ENCODE data around the gene ATRAID.
A peak's percentile ranks its signal among the peaks of the same experiment; 100 is the strongest.

Gene ATRAID

DNA sequence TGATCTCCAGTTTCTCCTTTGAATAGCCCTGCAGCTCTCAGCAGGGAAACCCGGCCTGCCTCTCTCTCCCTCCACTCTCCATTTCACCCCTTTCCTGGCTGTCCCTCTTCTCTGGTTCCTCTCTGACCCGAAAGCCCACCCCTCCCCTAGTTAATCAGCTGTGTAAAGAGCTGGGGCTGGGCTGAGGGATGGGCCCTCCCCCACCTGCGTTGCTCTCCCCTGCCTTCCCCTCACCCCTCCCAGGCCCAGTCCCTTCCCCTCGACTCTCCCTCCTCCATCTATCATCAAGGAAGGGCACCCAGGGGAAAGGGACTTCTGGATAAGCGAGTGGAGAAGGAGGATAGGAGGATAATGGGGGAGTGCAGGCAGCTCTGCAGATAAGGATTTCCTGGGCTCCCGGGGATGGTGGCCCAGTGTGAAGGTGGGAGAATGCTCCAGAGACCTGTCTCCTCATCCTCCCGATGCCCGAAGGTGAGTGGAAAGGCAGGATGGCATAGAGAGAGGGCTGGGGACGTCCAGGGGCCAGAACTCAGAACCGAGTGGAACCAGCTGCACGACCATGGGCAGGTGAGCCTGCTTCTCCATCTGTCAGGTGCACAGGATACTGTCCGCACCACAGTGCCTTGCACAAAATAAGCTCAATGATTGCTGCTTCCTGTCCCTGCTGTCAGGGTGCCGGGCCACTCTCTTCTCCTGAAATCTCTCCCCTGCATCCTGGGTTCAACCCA is 39.0 kb downstream of the ATRAID start:
- no peak for DNase-seq (ENCODE audit: low read depth)

DNA sequence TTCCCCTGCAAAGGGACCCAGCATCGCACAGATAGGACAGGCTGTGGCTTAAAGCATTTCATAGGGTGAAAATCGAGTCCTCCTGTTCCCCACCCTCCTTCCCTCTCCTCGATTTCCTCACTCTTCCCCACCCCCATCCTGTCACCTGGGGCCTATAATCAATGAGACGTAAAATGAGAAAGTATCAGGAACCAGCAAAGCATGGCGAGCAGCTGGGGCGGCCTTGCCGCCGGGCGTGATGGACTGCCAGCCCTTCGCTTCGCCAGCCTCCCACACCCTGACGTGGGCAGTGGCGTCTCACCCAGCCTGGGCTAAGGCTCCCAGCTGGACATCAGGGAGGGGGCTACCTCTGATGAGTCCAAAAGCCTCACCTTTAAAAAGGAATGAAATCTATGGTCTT is 39.9 kb downstream of the ATRAID start:
- no peak for DNase-seq (ENCODE audit: low read depth)

DNA sequence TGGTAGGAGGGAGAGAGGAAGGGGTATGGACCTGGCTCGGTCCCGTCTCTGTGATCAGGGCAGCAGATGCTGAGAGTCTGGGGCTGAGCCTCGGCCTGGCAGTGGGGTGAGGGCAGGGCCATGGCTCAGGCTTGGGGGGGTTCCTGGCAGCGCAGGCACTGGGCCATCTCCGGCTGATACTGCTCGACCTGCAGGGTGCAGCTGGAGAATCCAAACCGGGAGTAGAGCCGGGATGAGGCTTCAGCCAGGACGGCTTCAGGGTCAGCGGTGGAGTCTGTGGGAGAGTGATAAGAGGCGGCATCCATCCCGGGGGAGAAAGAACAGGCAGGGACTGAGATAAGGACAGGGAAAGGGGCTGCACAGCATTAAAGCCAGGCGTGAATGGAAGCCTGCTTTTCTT is 43.3 kb downstream of the ATRAID start:
- DNase-seq (ENCODE audit: low read depth): no peak

DNA sequence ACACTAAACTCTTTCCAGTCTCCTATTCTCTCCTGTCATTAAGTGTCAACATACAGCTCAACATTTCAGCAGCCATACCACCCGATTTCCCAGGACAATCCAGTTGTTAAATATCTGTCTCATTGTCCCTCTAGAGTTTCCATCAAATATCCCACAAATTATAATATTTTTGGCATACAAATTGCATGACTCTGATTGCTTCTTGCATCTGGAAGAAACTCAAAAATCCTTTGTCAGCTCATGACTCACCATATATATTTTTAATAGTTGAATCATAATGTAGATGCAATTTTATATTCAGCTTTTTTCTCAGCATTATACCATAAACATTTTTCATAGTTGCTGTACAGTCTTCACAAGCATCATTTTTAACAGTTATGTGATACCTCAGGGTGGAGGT is 43.8 kb downstream of the ATRAID start:
- no peak for DNase-seq (ENCODE audit: low read depth)

DNA sequence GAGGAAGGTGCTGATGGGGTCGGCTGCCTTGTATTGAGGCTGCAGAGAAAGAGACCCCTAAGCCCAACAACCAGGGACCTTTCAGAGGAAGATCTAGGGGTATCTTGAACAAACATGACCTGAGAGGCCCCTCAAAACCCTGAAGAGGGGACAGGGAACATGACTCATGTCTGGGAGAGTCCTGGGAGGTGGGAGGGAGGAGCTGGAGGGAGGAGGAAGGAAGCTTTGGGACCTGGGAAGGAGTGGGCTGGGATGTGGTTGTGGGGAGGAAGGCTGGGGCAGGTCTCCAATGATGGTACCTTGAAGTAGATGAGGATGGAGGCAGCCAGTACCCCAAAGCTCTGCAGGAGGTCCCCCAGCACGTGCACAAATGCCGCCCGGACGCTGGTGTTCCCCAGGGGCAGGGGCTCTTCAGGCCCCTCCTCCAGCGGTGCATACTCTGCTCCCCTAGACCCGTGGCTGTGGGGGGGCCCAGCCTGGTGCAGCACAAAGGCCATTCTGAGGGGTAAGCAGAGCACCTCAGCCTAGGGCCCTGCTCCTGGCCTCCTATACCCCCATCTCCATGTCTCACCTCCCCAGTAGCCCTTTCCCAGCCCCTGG is 45.1 kb downstream of the ATRAID start:
- DNase-seq (ENCODE audit: low read depth): no peak

DNA sequence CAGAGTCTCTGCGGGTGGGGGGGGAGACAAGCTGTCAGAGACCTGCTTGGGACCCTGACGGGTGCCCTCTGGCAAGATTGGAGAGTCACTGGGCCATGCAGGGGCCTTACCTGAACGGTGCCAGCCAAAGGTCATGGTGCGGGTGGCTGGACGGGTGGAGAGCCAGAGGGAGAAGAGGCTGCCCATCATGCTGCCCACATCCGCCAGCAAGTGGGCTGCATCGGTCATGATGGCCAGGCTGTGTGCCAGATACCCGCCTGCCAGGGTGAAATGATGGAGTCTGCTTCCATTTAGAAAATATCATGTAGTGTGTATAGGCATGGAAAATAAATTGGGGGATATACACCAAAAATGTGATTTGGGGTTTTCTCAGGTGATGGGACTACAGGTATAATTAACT is 46.2 kb downstream of the ATRAID start:
- no peak for DNase-seq (ENCODE audit: low read depth)

DNA sequence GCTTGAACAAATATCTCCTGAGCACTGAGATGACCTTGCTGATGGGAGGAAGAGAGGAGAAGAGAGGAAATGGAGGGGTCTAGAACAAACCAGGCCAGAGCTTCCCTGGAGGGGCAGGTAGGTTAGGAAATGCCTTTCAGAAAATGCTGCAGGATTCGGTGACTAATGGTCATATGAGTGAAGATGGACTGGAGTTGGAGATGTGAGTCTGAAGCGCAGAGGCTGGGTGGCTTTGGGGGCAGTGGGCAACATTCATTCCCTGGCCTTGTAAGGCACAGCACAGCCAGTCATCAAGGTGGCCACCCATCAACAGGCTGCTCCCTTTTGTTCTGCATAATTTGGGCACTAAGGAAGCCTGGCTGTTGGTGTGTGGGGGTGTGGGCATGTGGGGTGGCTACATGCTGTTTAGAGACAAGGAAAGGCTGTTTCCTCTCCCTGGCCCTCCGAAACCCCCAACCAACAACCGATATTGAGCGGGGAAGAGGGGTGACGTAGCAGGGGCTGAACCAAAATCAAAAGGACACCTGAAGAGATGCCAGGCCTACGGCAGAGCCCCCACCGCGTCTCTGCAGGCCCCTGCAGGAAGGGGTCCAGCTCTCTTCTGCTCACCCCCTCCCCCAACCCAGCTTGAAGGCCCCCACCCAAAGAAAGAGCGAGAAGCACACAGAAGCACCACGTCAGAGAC is 49.5 kb downstream of the ATRAID start:
- no peak for DNase-seq (ENCODE audit: low read depth)

DNA sequence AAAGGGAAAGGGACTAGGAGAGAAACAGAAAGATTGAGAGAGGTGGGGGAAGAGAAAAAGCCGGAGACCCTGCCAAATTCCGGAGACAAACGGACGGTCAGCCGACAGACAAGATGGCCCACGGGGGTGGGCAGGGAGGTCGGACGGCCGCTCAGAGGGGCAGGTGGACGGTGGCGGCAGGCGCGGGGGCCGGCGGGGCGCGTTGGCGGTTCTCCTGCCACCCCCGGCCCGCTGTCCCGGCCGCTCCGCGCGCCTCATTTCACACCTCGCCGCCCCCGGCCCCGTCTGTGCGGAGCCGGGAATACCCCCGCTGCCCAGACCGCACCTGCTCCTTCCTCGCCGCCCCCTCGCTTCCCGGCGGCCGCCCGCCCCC is 50.1 kb downstream of the ATRAID start:
- no peak for DNase-seq (ENCODE audit: low read depth)

DNA sequence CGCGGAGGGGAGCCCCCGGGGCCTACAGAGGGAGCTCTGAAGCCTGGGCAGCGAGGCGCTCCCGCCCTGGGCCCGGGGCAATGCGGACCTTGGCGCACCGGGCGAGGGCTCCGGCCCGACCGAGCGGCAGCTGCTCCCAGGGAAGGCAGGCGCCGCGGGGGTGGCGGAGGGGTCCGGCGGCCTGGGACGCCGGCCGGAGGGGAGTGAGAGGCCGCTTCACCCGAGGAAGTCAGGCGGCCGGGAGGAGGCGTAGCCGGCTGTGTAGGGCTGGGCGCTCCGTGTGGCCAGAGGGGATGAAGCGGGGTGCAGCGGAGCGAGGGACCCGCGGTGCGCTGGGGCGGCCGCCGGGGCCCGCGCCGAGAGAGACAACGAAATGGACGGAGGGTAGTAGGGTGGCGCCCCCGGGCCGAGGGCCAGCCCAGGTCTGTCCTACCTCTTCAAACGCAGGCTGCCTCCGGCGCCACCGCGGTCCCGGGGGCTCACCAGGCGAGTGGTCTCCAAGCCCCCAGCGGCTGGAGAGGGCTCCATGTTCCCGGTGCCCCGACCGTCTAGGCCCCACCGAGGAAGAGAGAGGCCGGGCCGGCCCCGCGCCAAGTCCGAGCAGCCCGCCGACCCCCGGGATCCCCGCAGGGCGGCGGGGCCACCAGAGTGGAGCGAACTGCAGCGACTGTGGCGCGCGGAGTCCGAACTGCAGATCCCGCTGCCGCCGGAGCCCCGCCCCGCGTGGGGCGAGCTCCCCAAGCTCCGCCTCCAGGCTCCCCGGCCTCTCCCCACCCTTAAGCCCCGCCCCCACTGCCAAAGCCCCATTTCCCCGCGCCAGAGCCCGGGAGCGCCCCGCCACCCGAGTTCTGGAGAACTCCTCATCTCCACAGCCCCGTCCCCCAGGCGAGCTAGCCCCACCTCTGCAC is 50.8 kb downstream of the ATRAID start, which contains the start of gene SLC30A3:
Gene SLC30A3 (minus strand): TSS at position 669 of the 908 bp plus-strand sequence. CDS start 141 bp downstream, at position 528.
- DNase-seq (ENCODE audit: low read depth): peak; percentile 47

DNA sequence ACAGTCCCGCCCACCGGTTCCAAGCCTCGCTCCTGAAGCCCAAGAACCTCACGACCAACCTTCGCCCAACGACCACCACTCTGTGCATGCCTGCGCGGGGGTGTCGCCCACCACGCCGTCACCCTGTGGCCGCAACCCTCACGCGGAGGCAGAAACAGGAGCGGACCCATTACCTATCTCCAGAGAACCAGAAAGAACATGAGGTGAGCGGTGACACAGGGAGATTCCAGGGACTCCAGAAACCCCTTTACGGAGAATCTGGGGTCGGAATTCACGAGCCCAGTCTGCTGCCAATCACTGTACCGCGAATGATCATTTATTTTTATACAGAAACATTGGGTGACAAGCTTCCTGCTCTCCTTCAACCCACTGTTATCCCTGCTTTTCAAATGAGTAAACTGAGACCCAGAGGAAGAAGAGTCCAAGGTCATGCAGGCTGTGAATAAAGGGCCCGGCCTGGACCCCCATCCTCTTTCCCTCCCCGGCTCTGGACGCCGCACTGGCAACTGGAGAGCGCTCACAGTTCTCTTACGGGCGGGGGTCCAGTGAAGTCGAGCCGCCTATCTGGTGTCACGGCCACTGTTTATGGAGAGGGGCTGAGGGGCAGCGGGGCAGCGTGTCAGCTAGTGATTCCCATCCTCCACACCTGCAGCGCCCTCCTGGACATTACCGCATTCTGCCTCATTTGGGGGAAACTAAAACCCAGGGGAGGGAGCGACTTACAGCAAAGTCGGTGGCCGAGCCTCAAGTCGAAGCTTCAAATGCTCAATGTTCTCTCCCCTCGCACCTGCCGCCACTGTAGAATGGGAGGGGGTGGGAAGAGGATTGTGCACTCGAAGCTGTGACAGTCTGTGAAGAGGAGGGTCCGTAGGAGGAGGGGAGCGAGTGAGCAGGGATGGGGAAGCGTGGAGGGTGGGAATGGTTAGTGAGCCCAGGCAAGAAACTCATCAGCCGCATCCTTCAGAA is 51.7 kb downstream of the ATRAID start:
- DNase-seq (ENCODE audit: low read depth): no peak

DNA sequence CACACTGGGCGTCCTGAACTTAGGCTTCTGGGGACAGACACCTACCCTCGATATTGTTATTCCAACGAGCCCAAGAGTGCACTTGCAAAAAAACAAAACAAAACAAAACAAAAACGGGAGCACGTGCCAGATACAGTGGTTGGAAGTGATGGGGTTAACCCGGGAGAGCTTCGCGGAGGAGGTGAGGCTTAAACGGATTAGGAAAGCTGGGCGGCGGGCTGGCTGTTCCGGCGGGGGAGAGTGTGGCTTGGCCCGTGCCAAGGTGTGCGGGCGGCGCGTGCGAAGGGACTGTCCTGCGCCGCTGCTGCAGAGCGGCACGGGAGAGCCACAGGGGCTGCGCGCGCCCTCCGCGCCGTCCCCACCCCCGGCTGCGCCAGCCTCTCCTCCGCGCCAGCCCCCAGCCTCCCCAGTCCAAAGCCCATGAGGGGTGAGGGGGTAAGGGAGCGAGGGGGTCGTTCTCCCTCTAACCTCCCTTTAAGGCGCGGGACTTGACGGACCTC is 52.5 kb downstream of the ATRAID start:
- no peak for DNase-seq (ENCODE audit: low read depth)

DNA sequence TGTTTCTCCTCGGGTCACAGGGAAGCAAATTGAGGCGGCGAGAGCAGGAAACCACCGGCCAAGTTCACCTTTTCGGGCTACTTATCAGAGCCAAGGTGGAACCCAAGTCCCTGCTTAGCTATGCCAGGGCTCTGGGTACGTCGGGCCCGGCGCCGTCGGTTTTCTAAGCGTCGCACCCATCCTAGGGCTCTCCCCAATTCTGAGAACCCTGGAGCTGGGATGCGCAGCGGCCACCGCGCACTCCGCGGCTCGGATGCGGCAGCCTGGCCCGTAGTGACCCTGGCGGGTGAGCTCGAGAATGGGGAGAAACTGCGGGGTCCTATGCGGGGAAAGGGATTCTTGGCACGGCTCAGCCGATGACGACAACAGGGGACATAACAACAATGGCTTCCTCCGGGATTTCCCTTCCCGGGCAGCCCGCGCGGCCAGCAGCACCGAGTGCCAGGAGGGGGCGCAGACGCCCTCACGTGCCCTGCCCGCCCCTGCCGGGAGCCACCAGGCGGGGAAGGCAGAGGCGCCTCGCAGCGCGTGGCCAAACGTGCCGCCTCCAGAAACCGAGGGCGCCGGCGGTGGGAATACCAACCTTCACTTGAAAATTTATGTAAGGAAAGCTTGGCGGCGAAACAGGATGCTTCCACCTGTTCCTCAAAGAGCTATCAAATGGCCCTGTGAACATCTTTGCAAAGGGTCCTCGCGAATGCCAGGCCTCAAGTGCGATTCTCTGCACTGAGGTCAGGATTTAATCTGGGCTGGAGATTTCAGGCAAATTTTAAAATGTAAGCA is 53.1 kb downstream of the ATRAID start:
- peak; percentile 39 for DNase-seq (ENCODE audit: low read depth)

DNA sequence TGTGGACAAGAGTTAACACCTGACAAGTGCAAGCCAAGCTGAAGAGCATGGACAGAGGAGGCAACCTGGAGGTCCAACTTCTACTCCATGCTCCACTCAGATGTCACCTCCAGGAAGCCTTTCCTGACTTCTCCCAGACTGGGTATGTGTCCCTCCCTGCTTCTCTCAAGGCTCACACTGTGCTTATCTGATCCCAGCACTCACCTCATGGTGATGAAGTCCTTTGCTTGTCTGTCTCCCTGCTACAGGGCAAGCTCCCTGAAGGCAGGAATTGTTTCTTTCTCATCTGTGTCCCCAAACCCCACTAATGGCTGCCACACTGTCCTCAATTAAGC is 53.7 kb downstream of the ATRAID start:
- no peak for DNase-seq (ENCODE audit: low read depth)

Data from T-helper 22 cell (primary cell).